Omental fat pad (tissue), 4 donors: ENCODE measurements around the gene PSIP1. TPM values are rescaled to one million over a fixed set of nuclear protein-coding genes. Genes with fewer than 3 reads are reported as not detected.

ENCODE experiments used
- ATAC-seq: fragments of 150-250 bp; one replicate; pipeline ENCODE4 v1.9.1; 2016; ENCODE audit warnings: mild to moderate bottlenecking, moderate library complexity; ENCODE audit not compliant: low FRiP score
- DNase-seq: peaks from one replicate; pipeline ENCODE4 v3.0.0-alpha.2; 2019; ENCODE audit warnings: low spot score
- CTCF ChIP-seq, 3 donors: fragments of 450-650 bp; IDR thresholded peaks; one replicate each; pipeline ENCODE4 v1.5.1; 2016 to 2017; ENCODE audit warnings: antibody characterized with exemption in 3 of 3, mild to moderate bottlenecking in 3 of 3, moderate library complexity in 2 of 3
- total RNA-seq, 4 donors: library from RNA; depleted of rRNA; stranded (reverse); fragments of >200 nt; gene quantifications; one replicate each; pipeline ENCODE4 v1.1.0, GENCODE V29; 2016

Gene PSIP1
- 10 to 100 TPM; 18.4 to 59.3 (median 22.6) TPM for total RNA-seq

- ATAC-seq (peak; percentile 84), DNase-seq (peak; percentile 31)
- no peak for TF ChIP-seq CTCF (IDR thresholded peaks at IDR 0.05)
Observed at GRCh38 chr9:15510789-15511575, at the start of gene PSIP1. Gene PSIP1 (minus strand): TSS chr9:15510970. CDS start chr9:15510188, 782 bp downstream.

DNA sequence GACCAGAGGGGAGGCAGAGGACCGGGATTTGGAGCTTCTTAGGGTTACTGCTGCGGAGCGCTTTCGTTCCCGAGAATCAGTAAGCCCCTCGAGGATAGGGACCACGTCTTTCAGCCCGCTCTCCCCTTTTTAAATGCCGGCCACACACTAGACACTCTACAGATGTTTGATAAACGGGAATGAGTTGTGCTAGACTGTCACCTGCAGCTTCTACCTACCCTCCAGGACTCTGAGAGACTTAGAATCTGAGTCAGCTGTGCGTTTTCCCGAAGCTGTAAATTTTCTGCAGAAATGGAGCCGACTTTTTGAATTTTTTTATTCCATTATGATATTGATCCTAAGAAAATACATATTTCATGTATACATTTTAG lies 42.7 kb upstream of the PSIP1 start:
- ATAC-seq (no peak), DNase-seq (no peak)
- no peak for TF ChIP-seq CTCF (IDR thresholded peaks at IDR 0.05)

DNA sequence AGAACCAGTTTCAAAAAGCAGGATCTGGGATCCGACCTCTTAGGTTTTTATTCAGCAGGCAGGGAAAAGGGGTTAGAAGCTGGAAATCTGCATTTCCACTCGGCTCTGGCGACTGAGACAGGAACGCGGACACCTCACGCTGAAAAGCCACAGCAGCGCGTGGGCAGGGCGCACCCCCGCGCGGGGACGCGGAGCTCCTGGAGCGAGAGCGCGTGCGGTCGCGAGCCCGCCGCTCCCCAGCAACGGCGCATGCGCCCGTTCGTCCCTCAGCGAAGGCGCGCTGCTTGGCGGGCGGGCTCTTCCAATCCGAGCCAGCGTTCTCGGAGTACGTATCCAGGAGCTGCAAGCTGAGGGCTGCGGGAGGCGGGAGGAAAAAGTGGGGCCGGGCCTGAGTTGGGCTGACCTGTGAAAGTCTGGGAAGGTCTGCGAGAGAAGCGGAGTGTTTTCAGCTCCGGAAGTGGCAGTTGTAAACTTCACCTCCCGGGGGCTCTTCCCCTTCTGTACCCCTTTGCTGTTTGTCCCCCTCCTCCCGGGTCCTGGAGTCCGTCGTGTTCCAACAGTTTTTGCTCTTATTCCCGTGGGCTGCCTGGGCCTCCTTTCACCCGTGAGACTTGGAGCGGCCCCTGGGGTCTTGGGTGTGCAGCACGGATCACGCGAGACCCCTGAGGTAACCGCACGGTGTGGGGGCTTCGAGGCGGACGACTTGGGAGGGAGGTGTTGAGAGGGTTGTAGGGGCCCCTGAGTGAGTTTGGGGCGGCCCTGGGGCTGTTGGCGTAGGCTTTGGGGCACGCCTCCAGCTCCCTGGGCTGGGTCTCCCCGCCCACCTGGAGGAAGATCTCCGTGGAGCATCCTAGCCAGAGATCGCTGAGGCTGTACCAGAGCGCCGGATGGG lies 42.1 kb upstream of the PSIP1 start, which contains the start of gene CCDC171:
TSS of gene CCDC171 (plus strand) at position 408 of the 892 bp plus-strand sequence. CDS start 11,046 bp downstream, outside the sequence.
- ATAC-seq (peak; percentile 99), DNase-seq (peak; percentile 64)
- no peak for TF ChIP-seq CTCF (IDR thresholded peaks at IDR 0.05)

DNA sequence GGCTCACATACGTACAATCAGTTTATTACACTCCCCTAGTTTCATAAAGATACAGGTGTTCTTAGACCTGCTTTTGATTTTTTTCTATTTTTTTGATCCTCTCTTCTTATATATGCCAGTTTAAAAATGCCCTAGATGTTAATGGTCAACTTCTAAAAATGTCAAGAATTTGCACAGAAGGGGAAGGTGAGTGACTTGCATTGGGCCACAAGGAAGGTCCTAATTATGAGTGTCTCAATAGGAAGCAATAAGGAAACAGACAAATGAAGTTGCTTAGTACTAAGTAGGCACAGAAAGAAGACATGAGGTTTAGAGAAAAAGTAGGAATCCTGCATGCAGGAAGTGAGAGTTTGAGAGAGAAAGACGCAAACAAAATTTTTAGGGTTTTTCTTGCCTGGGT lies 38.8 kb upstream of the PSIP1 start:
- no peak for DNase-seq
- no peak for ATAC-seq
- no peak for TF ChIP-seq CTCF (IDR thresholded peaks at IDR 0.05)

DNA sequence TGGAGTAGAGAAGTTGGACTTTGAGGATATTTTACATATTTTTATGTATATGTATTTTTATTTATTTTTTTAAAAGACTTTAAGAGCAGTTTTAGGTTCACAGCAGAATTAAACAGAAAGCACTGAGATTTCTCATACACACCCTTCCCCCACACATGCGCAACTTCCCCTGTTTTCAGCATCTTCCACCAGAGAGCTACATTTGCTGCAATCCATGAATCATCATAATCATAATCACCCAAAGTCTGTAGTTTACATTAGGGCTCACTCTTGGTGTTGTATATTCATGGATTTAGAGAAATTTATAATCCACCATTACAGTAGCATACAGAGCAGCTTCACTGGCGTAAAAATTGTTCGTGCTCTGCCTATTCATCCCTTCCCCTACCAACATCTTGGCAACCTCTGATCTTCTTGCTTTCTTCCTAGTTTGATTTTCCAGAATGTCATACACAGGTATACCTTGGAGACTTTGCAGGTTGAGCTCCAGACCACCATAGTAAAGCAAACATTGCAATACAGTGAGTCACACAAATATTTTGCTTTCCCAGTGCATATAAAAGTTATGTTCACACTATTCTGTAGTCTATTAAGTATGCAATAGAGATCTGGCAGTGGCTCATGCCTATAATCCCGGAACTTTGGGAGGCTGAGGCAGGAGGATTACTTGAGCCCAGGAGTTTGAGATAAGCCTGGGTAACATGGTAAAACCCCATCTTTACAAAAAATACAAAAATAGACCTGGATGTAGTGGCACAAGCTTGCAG lies 32.5 kb upstream of the PSIP1 start:
- TF ChIP-seq CTCF (IDR thresholded peaks at IDR 0.05): no peak
- DNase-seq: no peak
- ATAC-seq: no peak

- no peak for ATAC-seq
- DNase-seq: no peak
- TF ChIP-seq CTCF (IDR thresholded peaks at IDR 0.05): no peak
Observed at GRCh38 chr9:15542624-15543023, 31.9 kb upstream of the PSIP1 start.
